Left cardiac atrium (tissue), 4 donors: Measurements from ENCODE around the gene PROCA1. TPM values are rescaled to one million over a fixed set of nuclear protein-coding genes. Genes with fewer than 3 reads are reported as not detected.

Source experiments
- ATAC-seq, 2 donors: fragments of 200-7000 bp; cut with Tn5 transposase; one replicate each; pipeline ENCODE4 v1.9.1; 2020; ENCODE audit warnings: mild to moderate bottlenecking in 2 of 2, moderate library complexity in 2 of 2
- DNase-seq: peaks from one replicate; pipeline ENCODE4 v3.0.0-alpha.2; 2020
- intact Hi-C, 2 donors: fragments of 100-400 bp; cut with DNase I; formaldehyde crosslinking; loops; one replicate each; pipeline versions ENCODE4 v1.14.1 to v1.15.1; 2022 to 2023
- total RNA-seq, 2 donors: library from RNA; stranded (reverse); fragmentation: NEBNext Ultra II Directional; extraction: Animal tissue kit (Norgen Biotek cat#: 25700); gene quantifications; one replicate each; pipeline ENCODE4 v1.2.1, GENCODE V29; 2021
- donor health status: DM: no; HTN: yes; CAD: no.
- donor health status: DM: no; HTN: yes; CAD: no; lungs with severe emphysema.
- donor health status: DM: yes; HTN: yes; CAD: no.
- donor health status: Dilated cardiomyopathy.

The PROCA1 gene
- total RNA-seq, 2 donors from 2014 or later, result 0.97 to 1.6 TPM

GRCh38 chr17:28717578-28718332 lies 6.1 kb upstream of the PROCA1 start, which contains the start of gene RAB34:
TSS of gene RAB34 (minus strand) at chr17:28717868. CDS start at chr17:28717266, 602 bp downstream.
- DNase-seq, result peak; percentile 80
- peak; percentile 51 to 59 for ATAC-seq
- intact Hi-C loops, result no loop called here

GRCh38 chr17:28716740-28717577 lies 5.3 kb upstream of the PROCA1 start:
- peak; percentile 0 to 1 for ATAC-seq
- intact Hi-C loops, result no loop called here
- DNase-seq, result peak; percentile 58

- intact Hi-C loops, result no loop called here
- no peak for ATAC-seq
- no peak for DNase-seq
Measured at GRCh38 chr17:28715217-28715616, 3.5 kb upstream of the PROCA1 start.

DNA sequence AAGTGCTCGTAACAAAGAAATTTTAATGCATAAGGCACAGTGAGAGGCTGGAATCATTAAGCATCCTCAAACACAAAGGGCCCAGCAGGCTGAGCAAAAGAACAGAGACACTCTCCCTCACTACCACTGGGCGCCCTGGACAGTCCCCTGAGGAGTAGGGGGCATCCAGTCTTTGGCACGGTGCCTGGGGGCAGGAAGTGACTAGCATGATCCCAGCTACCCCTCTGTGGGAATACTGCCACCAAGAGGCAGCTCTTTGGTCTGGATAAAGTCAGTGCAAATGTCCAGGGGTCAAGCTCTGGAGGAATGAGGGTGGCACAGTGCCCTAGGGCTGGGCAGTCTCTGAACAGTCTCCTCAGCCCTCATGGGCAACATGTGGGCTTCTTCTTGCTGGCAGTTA lies 2.6 kb upstream of the PROCA1 start:
- intact Hi-C loops, result no loop called here
- no peak for DNase-seq
- ATAC-seq, result no peak

DNA sequence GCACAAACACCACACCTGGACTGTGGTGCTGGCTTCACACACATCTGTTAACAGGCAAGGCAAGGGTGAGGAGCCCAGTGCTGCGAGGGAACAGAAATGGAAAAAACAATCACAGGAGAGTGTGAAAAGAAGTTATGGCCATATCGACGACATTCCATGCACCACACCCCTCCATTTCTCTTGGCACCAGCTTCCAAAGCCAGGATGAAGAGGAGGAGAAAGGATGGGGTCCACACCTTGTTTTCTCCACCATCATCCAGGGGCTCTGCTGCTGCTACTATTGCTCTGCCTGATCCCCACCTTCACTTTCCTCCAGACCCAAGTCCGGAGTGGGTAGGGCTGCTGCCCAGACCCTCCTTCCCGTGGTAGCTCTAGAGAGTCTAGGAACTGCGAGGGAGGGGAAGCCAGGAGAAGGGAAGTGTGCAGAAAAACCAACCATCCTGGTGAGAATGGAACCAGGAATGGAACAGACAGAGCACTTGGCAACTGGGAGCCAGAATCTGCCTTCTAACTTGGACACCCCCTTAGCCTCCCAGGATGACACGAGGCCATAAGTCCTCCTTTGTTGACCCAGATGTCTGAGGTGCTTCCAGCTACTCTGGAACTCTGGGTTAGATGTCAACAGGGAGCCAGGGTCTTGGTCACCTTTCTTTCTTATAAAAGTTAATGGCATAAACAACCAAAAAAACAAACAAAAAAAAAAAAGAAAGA lies 1.2 kb upstream of the PROCA1 start:
- no peak for DNase-seq
- no peak for ATAC-seq
- intact Hi-C loops, result no loop called here

DNA sequence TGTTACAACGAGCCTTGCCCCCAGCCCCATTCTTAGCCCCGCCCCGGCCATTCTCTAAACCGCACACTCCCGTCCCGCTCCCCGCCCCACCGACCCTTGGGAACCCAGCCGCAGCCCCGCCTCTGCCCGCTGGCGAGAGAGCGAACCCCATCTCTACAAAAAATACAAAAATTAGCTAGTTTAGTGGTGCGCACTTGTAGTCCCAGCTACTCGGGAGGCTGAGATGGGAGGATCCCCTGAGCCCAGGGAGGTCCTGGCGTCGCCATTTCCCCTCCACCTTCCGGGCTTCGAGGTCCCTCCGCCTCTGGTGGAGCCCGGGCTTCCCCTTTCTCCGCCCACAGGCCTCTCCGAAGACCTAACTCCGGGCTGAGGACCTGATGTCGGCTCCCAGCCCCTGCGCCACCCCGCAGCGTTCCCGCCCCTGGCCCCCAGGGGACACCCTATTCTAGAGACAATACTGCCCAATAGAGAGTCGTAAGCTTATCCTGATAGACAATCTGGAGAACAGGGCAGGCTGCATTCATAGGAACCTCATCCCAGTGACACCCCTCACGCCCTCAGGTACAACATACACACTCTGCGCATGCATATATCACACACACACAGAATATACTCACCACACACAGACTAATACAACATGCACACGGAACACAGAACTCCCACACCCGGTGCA lies 480 bp upstream of the PROCA1 start:
- intact Hi-C loops, result no loop called here
- ATAC-seq (peak in 1 of 2 donors; percentile 11), DNase-seq (peak; percentile 61)

- DNase-seq (peak; percentile 91), ATAC-seq (peak; percentile 96 to 97)
- intact Hi-C loops, result no loop called here
Measured at GRCh38 chr17:28710861-28711722, 596 bp downstream of the PROCA1 start.

GRCh38 chr17:28707339-28707720 lies 4.4 kb downstream of the PROCA1 start:
- intact Hi-C loops, result no loop called here
- ATAC-seq (no peak), DNase-seq (no peak)

DNA sequence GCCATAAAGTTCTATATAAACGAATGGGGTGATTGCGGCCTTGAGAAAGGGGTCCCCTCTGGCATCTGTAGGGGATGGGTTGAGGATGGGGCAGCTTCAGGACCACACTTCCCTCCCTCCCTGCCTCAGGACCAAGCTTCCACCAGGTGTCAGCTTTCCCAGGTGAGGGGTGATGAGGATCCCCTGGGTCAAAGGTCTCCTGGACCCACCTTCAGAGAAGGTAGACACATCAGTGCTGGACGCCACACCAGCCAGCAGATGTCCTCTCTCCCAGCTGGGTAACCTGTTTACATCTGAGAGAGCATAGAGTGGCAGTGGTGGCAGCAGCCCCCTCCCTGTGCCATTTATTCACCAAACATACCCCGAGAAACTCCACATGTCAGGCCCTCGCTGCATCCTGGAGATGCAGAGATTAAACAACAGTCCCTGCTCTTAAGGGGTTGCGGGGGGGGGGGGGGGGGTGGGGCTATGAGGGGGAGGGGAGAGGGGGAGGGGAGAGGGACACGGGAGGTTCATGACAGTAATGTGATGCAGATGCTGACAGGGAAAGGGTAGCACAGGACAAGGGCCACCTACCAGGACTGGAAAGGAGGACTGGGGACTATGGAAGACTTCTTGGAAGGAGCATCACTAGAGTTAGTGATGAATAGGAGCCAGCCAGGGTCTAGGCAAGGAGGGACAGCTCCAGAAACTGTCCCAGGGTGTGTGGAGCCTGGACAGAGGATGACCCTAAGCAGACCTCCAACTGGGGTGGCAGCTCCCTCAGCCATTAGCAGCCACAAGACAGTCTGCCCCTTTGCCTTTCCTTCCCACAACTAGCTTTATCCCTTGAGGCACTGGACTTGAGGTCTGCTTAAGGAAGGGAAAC lies 5.0 kb downstream of the PROCA1 start:
- intact Hi-C loops, result no loop called here
- ATAC-seq, result no peak
- no peak for DNase-seq

DNA sequence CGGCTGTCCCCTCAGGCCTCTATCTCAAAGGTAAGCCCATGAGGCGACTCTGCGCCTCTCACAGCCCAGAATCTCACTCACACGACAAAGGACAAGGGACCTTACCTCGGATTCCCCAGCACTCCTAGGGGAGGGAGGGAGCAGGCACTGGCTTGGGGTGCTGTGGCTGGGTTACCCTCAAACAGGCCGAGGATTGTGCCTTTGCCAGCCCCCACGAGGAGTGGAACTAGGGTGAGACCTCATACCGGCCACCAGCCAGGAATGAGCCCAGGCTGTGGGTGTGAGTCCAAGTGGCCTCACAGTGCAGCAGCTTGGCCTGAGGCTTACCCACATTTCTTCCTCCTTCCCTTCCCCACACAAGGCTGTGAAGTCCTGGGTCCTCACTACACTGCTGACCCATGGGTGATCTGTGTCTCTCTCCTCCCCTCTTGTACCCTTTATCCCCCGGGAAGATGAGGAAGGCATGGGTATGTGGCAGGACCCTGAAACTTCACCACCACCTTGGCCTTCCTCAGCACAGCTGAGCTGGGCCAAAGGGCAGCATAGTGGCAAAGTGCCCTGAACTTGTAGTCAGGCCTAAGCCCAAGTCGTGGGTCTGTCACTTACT lies 5.9 kb downstream of the PROCA1 start:
- no peak for ATAC-seq
- DNase-seq, result no peak
- intact Hi-C loops, result no loop called here

DNA sequence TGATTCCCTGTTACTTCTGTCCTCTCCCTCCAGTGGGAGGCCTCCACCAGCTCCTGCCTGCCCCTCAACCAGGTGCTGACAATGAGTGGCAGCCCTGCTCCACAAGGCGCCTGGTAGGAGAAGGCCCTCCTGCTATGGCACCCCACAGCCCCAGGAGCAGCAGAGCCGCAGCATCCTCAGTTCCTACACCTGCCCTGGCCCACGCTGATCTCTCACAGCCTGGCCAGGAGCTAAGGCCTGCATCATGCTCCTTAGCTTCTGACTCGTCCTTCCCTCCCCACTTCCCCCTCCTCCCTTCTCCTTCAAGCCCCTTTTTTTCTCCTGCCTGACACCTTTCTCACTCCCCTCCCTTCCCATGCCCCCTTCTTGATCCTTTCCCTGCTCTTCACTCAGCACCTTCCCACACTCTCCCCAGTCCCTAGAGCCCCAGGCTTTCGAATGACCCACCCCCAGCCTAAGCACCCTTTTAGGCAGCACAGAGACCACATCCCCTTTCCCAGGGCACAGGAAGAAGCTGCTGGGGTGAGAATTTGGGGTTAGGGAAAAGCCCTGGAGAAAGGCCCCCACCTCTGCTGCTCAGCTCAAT lies 6.5 kb downstream of the PROCA1 start:
- intact Hi-C loops, result no loop called here
- DNase-seq, result no peak

DNA sequence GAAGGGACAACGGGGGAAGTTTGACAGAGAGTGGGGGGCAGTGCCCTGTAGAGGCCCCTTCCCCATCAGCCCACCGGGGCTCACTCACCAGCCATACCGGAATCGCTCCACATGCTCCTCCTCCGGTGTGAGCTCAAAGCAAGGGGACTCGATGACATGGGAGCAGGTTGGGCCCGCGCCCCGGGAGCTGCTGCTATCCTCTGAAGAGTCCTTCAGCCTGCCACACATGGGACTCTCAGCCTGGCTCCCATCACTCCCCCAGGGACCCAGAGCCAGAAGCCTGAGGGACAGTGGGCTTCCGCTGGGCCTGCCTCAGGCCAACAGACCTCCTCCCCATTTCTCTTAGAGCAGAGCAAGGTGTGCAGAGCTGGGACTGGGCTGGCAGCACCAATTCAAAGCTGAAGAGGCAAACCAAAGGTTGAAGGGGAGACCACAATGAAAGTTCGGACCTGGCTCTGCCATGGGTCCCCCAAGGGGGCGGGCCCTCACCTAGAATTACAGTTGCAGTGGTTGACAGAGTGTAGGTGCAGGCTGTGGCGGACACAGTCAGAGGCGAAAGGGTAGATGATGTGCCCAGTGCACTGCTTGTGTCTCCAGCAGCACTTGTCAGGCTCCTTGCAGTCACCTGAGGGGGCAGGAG lies 7.3 kb downstream of the PROCA1 start:
- no peak for DNase-seq
- intact Hi-C loops, result no loop called here
- no peak for ATAC-seq

More for the DNA sequence above, 6.5 kb downstream of the PROCA1 start:
- no peak for ATAC-seq

DNA sequence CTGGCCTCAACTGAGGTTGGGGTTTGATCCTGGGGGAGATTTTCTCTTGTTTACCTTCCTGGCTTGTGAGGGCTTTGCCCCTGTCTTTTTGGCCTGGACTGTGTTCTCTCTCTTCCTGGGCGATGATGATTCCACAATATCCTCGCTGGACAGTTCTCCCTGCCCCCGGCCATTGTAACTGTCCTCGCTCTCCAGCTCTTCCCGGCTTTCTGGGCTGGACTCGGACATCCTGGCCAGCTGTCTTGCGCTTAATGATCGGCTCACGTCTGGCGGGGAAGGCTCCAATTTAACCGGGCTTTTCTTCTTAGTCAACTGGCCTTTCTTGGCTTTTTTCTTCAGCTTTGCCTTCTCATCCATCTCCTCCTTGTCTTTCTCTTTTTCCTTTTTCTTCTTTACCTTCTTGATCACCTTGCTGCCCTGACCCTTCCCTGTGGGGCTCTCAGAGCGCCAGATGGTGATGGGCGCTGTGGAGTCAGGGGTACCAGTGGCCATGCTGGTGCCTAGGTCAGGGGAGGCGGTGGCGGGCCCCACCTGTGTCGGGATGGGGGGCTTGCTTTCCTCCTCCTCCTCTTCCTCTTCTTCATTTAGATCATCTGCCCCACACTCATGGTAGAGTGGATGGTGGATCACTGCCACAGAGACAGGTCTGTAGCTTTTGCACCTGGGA lies 8.0 kb downstream of the PROCA1 start:
- DNase-seq (no peak), ATAC-seq (no peak)
- intact Hi-C loops, result no loop called here

DNA sequence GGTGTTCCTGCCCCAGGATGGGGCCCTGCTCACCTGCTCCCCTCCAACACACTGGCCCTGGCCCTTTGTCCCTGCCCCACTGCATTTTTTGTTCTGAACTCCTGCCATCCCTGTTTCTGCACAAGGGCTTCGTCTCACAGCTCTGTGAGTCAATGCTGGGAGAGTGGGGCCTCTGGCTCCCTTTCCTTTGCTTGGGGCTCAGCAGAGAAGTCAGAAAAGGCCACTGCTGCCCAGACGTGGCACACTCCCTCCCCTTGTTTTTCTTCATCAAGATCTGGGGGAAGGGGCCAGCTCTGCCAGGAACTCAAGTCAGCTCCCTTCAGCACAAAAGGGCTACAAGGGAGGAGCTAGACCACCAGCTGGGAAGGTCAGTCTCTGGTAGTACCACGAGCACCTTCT lies 8.9 kb downstream of the PROCA1 start:
- DNase-seq (no peak), ATAC-seq (no peak)
- intact Hi-C loops, result no loop called here

DNA sequence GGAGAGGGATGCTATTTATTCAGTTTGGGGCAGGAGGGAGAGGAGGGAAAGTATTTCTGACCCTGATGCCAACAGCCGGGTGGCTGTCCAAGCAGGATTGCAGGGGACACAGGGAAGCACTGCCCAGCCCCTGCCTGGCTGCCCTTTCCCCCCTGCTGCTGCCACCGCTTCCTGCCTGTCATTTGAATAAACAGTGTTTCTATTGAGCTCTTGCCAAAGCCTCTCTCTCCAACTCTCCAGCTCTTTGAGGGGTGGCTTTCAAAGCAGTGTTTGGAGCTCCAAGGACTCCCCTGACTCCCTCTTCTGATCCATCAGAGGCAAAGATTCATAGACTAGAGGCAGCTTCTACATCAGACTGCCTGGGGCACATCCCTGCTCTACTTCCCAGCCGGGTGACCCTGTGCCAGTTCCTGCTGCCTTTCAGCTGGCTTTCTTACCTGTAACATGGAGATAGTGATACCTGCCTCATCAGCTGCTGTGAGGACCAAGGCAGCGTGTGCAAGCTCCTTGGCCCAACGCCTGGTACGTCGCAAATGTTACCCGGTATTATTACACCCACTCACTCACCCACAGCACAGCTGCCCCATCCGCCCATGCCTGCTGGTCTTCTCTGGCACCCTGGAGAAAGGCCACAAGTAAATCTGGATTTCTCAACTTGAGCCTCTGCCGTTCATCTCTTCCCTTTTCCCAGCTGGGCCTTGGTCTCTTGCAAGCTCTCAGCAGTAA lies 9.5 kb downstream of the PROCA1 start:
- DNase-seq, result no peak
- intact Hi-C loops, result no loop called here

More for the DNA sequence above, 9.5 kb downstream of the PROCA1 start:
- no peak for ATAC-seq
